CD4-positive, CD25-positive, alpha-beta regulatory T cell (primary cell): ENCODE data around the gene PIMREG. TPM values are rescaled to one million over a fixed set of nuclear protein-coding genes. Genes with fewer than 3 reads are reported as not detected.

Experiments
- ATAC-seq, 2 donors: fragments of 150-1000 bp; cut with Tn5 transposase; one replicate each; pipeline ENCODE4 v1.10.0; 2021; ENCODE audit warnings: low read depth in 2 of 2, moderate number of reproducible peaks in 2 of 2, moderate library complexity in 1 of 2
- DNase-seq, 3 donors: peaks; one replicate each; pipeline versions ENCODE4 v3.0.0 to v3.0.0-alpha.2; 2012 to 2022; ENCODE audit warnings: mixed read lengths in 1 of 3
- H3K27ac ChIP-seq: one replicate; pipeline ENCODE4 v1.7.0; 2013; ENCODE audit warnings: mild to moderate bottlenecking, low read length; ENCODE audit not compliant: insufficient read depth, poor library complexity, severe bottlenecking
- H3K27me3 ChIP-seq: one replicate; pipeline ENCODE4 v1.7.0; 2013; ENCODE audit warnings: low read length; ENCODE audit not compliant: control insufficient read depth, insufficient read depth
- H3K36me3 ChIP-seq: one replicate; pipeline ENCODE4 v1.7.0; 2013; ENCODE audit warnings: mild to moderate bottlenecking, low read length, moderate library complexity; ENCODE audit not compliant: control insufficient read depth, insufficient read depth
- H3K4me1 ChIP-seq: 2 replicates; pipeline ENCODE4 v1.7.0; 2013; ENCODE audit warnings: mild to moderate bottlenecking, low read length; ENCODE audit not compliant: insufficient read depth, control insufficient read depth, poor library complexity, severe bottlenecking
- H3K4me3 ChIP-seq: one replicate; pipeline ENCODE4 v1.7.0; 2013; ENCODE audit warnings: low read depth, mild to moderate bottlenecking, low read length, moderate library complexity
- H3K9me3 ChIP-seq, 2 experiments: 1 replicate in 1 of 2; 2 replicates in 1 of 2; pipeline ENCODE4 v1.7.0; 2013; ENCODE audit warnings: low read length in 2 of 2, mild to moderate bottlenecking in 1 of 2, moderate library complexity in 1 of 2; ENCODE audit not compliant: control insufficient read depth in 2 of 2
- H3K27ac Mint-ChIP-seq, 3 donors: one replicate each; pipeline ENCODE4 v1.8.0; 2020 to 2022; ENCODE audit warnings: mild to moderate bottlenecking in 3 of 3, mixed read lengths in 3 of 3, moderate library complexity in 2 of 3
- H3K27me3 Mint-ChIP-seq: one replicate; pipeline ENCODE4 v1.8.0; 2022; ENCODE audit warnings: mild to moderate bottlenecking, mixed read lengths
- H3K36me3 Mint-ChIP-seq: one replicate; pipeline ENCODE4 v1.8.0; 2020; ENCODE audit warnings: mixed read lengths
- H3K4me1 Mint-ChIP-seq, 4 donors: one replicate each; pipeline ENCODE4 v1.8.0; 2020 to 2022; ENCODE audit warnings: mixed read lengths in 4 of 4, mild to moderate bottlenecking in 1 of 4
- H3K4me3 Mint-ChIP-seq, 4 donors: one replicate each; pipeline ENCODE4 v1.8.0; 2020 to 2022; ENCODE audit warnings: mild to moderate bottlenecking in 4 of 4, mixed read lengths in 4 of 4, moderate library complexity in 3 of 4
- H3K9me3 Mint-ChIP-seq, 7 donors: one replicate each; pipeline ENCODE4 v1.8.0; 2020 to 2022; ENCODE audit warnings: mixed read lengths in 7 of 7, mild to moderate bottlenecking in 3 of 7, moderate library complexity in 2 of 7
- polyA plus RNA-seq, 4 donors: library from polyadenylated mRNA; unstranded; fragments of 300-500 nt; fragmentation: Illumina TruSeq; gene quantifications; one replicate each; pipeline ENCODE4 v1.2.3, GENCODE V29; 2021
- total RNA-seq: library from RNA; stranded (reverse); gene quantifications from one replicate; pipeline ENCODE4 v1.2.3, GENCODE V29; 2022

Gene PIMREG
- total and polyA plus RNA-seq, 5 donors from 2014 or later, result 0.20 to 0.41 (median 0.34) TPM; not detected in 1

GRCh38 chr17:6452471-6453266, 8.4 kb downstream of the PIMREG start:
- DNase-seq, result no peak
- peak overlapping the region in 1 of 3 donors; percentile 88 for H3K27ac Mint-ChIP-seq

GRCh38 chr17:6453279-6454024, 9.2 kb downstream of the PIMREG start:
- Mint-ChIP-seq H3K4me1 (peaks cover 0 to 25% (median 4%) of the 10 kb centered on the region in 4 donors), H3K27ac (peak overlapping the region; percentile 50 to 88 (median 61)), H3K4me3 (peak overlapping the region in 2 of 4 donors; percentile 35 to 73), H3K27me3 (peaks cover 4% of the 10 kb centered on the region), H3K9me3 (peaks cover 0 to 1% (median 0%) of the 10 kb centered on the region in 7 donors), H3K36me3 (no peaks in the 10 kb centered on the region)
- H3K4me3 ChIP-seq, result no peak overlapping the region
- DNase-seq (no peak), ATAC-seq (no peak)
- H3K27me3 ChIP-seq, result no peaks in the 10 kb centered on the region
- H3K27ac ChIP-seq, result no peak overlapping the region
- no peaks in the 10 kb centered on the region for H3K36me3 ChIP-seq
- peaks cover 5% of the 10 kb centered on the region for H3K4me1 ChIP-seq
- no peaks in the 10 kb centered on the region for H3K9me3 ChIP-seq

More at GRCh38 chr17:6452471-6453266, 8.4 kb downstream of the PIMREG start:
- H3K27me3 Mint-ChIP-seq, result peaks cover 4% of the 10 kb centered on the region
- H3K9me3 Mint-ChIP-seq, result peaks cover 0 to 1% (median 0%) of the 10 kb centered on the region in 7 donors
- H3K4me3 Mint-ChIP-seq, result peak overlapping the region in 1 of 4 donors; percentile 73
- Histone ChIP-seq H3K27me3 (no peaks in the 10 kb centered on the region), H3K36me3 (no peaks in the 10 kb centered on the region), H3K9me3 (no peaks in the 10 kb centered on the region), H3K4me1 (peaks cover 5% of the 10 kb centered on the region), H3K4me3 (no peak overlapping the region), H3K27ac (no peak overlapping the region)
- no peaks in the 10 kb centered on the region for H3K36me3 Mint-ChIP-seq
- no peak for ATAC-seq
- H3K4me1 Mint-ChIP-seq, result peaks cover 0 to 25% (median 4%) of the 10 kb centered on the region in 4 donors

GRCh38 chr17:6454495-6455320, 10.5 kb downstream of the PIMREG start:
- H3K4me1 ChIP-seq, result peaks cover 5% of the 10 kb centered on the region
- Mint-ChIP-seq H3K4me3 (peak overlapping the region in 2 of 4 donors; percentile 3 to 65), H3K9me3 (peaks cover 0 to 1% (median 0%) of the 10 kb centered on the region in 7 donors), H3K4me1 (peaks cover 0 to 25% (median 4%) of the 10 kb centered on the region in 4 donors), H3K36me3 (no peaks in the 10 kb centered on the region), H3K27ac (peak overlapping the region in 2 of 3 donors; percentile 27 to 81), H3K27me3 (peaks cover 4% of the 10 kb centered on the region)
- no peak for ATAC-seq
- no peaks in the 10 kb centered on the region for H3K36me3 ChIP-seq
- H3K27me3 ChIP-seq, result no peaks in the 10 kb centered on the region
- no peak overlapping the region for H3K4me3 ChIP-seq
- H3K27ac ChIP-seq, result peak overlapping the region; percentile 5
- H3K9me3 ChIP-seq, result no peaks in the 10 kb centered on the region
- DNase-seq, result peak in 1 of 3 donors; percentile 8

- ATAC-seq (peak; percentile 83 to 86), DNase-seq (peak in 2 of 3 donors; percentile 43 to 72)
- H3K27me3 Mint-ChIP-seq, result peaks cover 4% of the 10 kb centered on the region
- Histone ChIP-seq H3K36me3 (no peaks in the 10 kb centered on the region), H3K4me3 (no peak overlapping the region), H3K27ac (peak overlapping the region; percentile 5), H3K9me3 (no peaks in the 10 kb centered on the region), H3K4me1 (peaks cover 5% of the 10 kb centered on the region), H3K27me3 (no peaks in the 10 kb centered on the region)
- peaks cover 0 to 25% (median 5%) of the 10 kb centered on the region in 4 donors for H3K4me1 Mint-ChIP-seq
- H3K4me3 Mint-ChIP-seq, result peak overlapping the region in 3 of 4 donors; percentile 23 to 78 (median 52)
- peaks cover 0 to 1% (median 0%) of the 10 kb centered on the region in 7 donors for H3K9me3 Mint-ChIP-seq
- no peaks in the 10 kb centered on the region for H3K36me3 Mint-ChIP-seq
- peak overlapping the region in 2 of 3 donors; percentile 75 to 88 for H3K27ac Mint-ChIP-seq
These were observed 11.1 kb downstream of the PIMREG start for GRCh38 chr17:6455321-6455705.

GRCh38 chr17:6456321-6456720, 12.1 kb downstream of the PIMREG start:
- DNase-seq, result no peak
- no peaks in the 10 kb centered on the region for H3K27me3 ChIP-seq
- Mint-ChIP-seq H3K4me3 (peak overlapping the region in 1 of 4 donors; percentile 47), H3K9me3 (peaks cover 0 to 1% (median 0%) of the 10 kb centered on the region in 7 donors), H3K27me3 (peaks cover 4% of the 10 kb centered on the region), H3K27ac (peak overlapping the region; percentile 34 to 86 (median 80)), H3K36me3 (no peaks in the 10 kb centered on the region), H3K4me1 (peaks cover 0 to 25% (median 5%) of the 10 kb centered on the region in 4 donors)
- no peak overlapping the region for H3K4me3 ChIP-seq
- no peaks in the 10 kb centered on the region for H3K36me3 ChIP-seq
- no peaks in the 10 kb centered on the region for H3K9me3 ChIP-seq
- H3K27ac ChIP-seq, result no peak overlapping the region
- ATAC-seq, result no peak
- peaks cover 5% of the 10 kb centered on the region for H3K4me1 ChIP-seq

GRCh38 chr17:6456914-6457687, 12.8 kb downstream of the PIMREG start:
- Histone ChIP-seq H3K9me3 (no peaks in the 10 kb centered on the region), H3K4me3 (no peak overlapping the region), H3K36me3 (no peaks in the 10 kb centered on the region), H3K27ac (no peak overlapping the region), H3K4me1 (peaks cover 5% of the 10 kb centered on the region), H3K27me3 (no peaks in the 10 kb centered on the region)
- ATAC-seq (no peak), DNase-seq (no peak)
- peak overlapping the region in 2 of 3 donors; percentile 34 to 86 for H3K27ac Mint-ChIP-seq
- no peaks in the 10 kb centered on the region for H3K36me3 Mint-ChIP-seq
- peaks cover 0 to 30% (median 5%) of the 10 kb centered on the region in 4 donors for H3K4me1 Mint-ChIP-seq
- peaks cover 0 to 1% (median 0%) of the 10 kb centered on the region in 7 donors for H3K9me3 Mint-ChIP-seq
- peaks cover 4% of the 10 kb centered on the region for H3K27me3 Mint-ChIP-seq
- peak overlapping the region in 2 of 4 donors; percentile 2 to 6 for H3K4me3 Mint-ChIP-seq
